GM18499 (cell line): ENCODE data around the gene GEMIN4.
A peak's percentile ranks its signal among the peaks of the same experiment; 100 is the strongest.

Experiments used
- ATAC-seq: cut with Tn5 transposase; IDR thresholded peaks from one replicate; pipeline ENCODE4 v1.9.1; 2021; ENCODE audit warnings: moderate number of reproducible peaks; ENCODE audit not compliant: insufficient read depth, unreplicated experiment

The GEMIN4 gene

GRCh38 chr17:745406-745805, 6.7 kb downstream of the GEMIN4 start:
- ATAC-seq, result no peak

GRCh38 chr17:744937-745336, 7.1 kb downstream of the GEMIN4 start:
- no peak for ATAC-seq

GRCh38 chr17:743139-743538, 8.9 kb downstream of the GEMIN4 start:
- ATAC-seq, result no peak

GRCh38 chr17:742147-742793, 9.8 kb downstream of the GEMIN4 start:
- ATAC-seq, result no peak

GRCh38 chr17:740240-741017, 11.6 kb downstream of the GEMIN4 start:
- peak; percentile 46 for ATAC-seq

GRCh38 chr17:737561-738113, 14.4 kb downstream of the GEMIN4 start:
- no peak for ATAC-seq

GRCh38 chr17:733743-734142, 18.3 kb downstream of the GEMIN4 start:
- no peak for ATAC-seq

- no peak for ATAC-seq
Observed at GRCh38 chr17:732902-733720, 19.0 kb downstream of the GEMIN4 start.

- ATAC-seq, result no peak
Observed at GRCh38 chr17:732067-732901, 19.8 kb downstream of the GEMIN4 start, which contains the start of gene TLCD3A. Gene TLCD3A (plus strand): TSS chr17:732596. CDS start chr17:732648, 52 bp downstream.

GRCh38 chr17:731644-732066, 20.4 kb downstream of the GEMIN4 start:
- no peak for ATAC-seq

GRCh38 chr17:728911-729310, 23.2 kb downstream of the GEMIN4 start:
- no peak for ATAC-seq

GRCh38 chr17:726271-726919, 25.7 kb downstream of the GEMIN4 start:
- ATAC-seq, result no peak

- ATAC-seq, result no peak
Observed at GRCh38 chr17:725746-726145, 26.3 kb downstream of the GEMIN4 start.

- ATAC-seq, result no peak
Observed at GRCh38 chr17:725084-725483, 27.0 kb downstream of the GEMIN4 start.

GRCh38 chr17:721540-721937, 30.5 kb downstream of the GEMIN4 start:
- ATAC-seq, result no peak

- no peak for ATAC-seq
Observed at GRCh38 chr17:720706-721539, 31.1 kb downstream of the GEMIN4 start.

- no peak for ATAC-seq
Observed at GRCh38 chr17:718075-718474, 34.0 kb downstream of the GEMIN4 start.

- no peak for ATAC-seq
Observed at GRCh38 chr17:708132-708531, 43.9 kb downstream of the GEMIN4 start.
